Astrocyte (in vitro differentiated cells and primary cell): ENCODE data around the gene BMPR1A. TPM values are rescaled to one million over a fixed set of nuclear protein-coding genes. Genes with fewer than 3 reads are reported as not detected.

Experiments used
- DNase-seq: peaks from one replicate; pipeline ENCODE4 v3.0.0-alpha.2; 2010; ENCODE audit warnings: low read depth
- FAIRE-seq: peaks from 2 replicates; lab custom pipeline; 2011; peaks lifted over from hg19 to GRCh38; lab: Jason Lieb, UNC
- H2AFZ ChIP-seq: 2 replicates; pipeline ENCODE4 v1.6.0; 2012; ENCODE audit warnings: low read depth, low read length, inconsistent platforms
- H3K27ac ChIP-seq: 2 replicates; pipeline ENCODE4 v1.5.1; 2011; ENCODE audit warnings: low read depth, low read length, inconsistent platforms
- H3K27me3 ChIP-seq: 2 replicates; pipeline ENCODE4 v1.6.0; 2011; ENCODE audit warnings: low read length, inconsistent platforms; ENCODE audit not compliant: insufficient read depth
- H3K36me3 ChIP-seq: 2 replicates; pipeline ENCODE4 v1.5.1; 2011; ENCODE audit warnings: low read length, inconsistent platforms; ENCODE audit not compliant: insufficient read depth
- H3K4me1 ChIP-seq: 2 replicates; pipeline ENCODE4 v1.5.1; 2011; ENCODE audit warnings: low read length, inconsistent platforms; ENCODE audit not compliant: insufficient read depth
- H3K4me2 ChIP-seq: 2 replicates; pipeline ENCODE4 v1.6.0; 2012; ENCODE audit warnings: low read length, inconsistent platforms
- H3K4me3 ChIP-seq: 2 replicates; pipeline ENCODE4 v1.5.1; 2011; ENCODE audit warnings: low read depth, mild to moderate bottlenecking, low read length, inconsistent platforms; ENCODE audit not compliant: insufficient read depth
- H3K79me2 ChIP-seq: 2 replicates; pipeline ENCODE4 v1.6.0; 2012; ENCODE audit warnings: mild to moderate bottlenecking, low read length, inconsistent platforms; ENCODE audit not compliant: insufficient read depth
- H3K9ac ChIP-seq: 2 replicates; pipeline ENCODE4 v1.6.0; 2012; ENCODE audit warnings: mild to moderate bottlenecking, low read length, inconsistent platforms
- H3K9me3 ChIP-seq: 2 replicates; pipeline ENCODE4 v1.5.1; 2012; ENCODE audit warnings: low read depth, mild to moderate bottlenecking, low read length, inconsistent platforms; ENCODE audit not compliant: insufficient read depth
- H4K20me1 ChIP-seq: 2 replicates; pipeline ENCODE4 v1.6.0; 2012; ENCODE audit warnings: low read length, inconsistent platforms; ENCODE audit not compliant: insufficient read depth
- H3K27ac Mint-ChIP-seq: one replicate; pipeline ENCODE4 v1.8.0; 2021; ENCODE audit warnings: mild to moderate bottlenecking, mixed read lengths; ENCODE audit not compliant: unreplicated experiment
- H3K27me3 Mint-ChIP-seq: one replicate; pipeline ENCODE4 v1.8.0; 2021; ENCODE audit warnings: low read depth, mixed read lengths; ENCODE audit not compliant: unreplicated experiment
- H3K36me3 Mint-ChIP-seq: one replicate; pipeline ENCODE4 v1.8.0; 2021; ENCODE audit warnings: low read depth, mixed read lengths; ENCODE audit not compliant: unreplicated experiment
- H3K4me1 Mint-ChIP-seq: one replicate; pipeline ENCODE4 v1.8.0; 2021; ENCODE audit warnings: low read depth, mixed read lengths; ENCODE audit not compliant: unreplicated experiment
- H3K4me3 Mint-ChIP-seq: one replicate; pipeline ENCODE4 v1.8.0; 2021; ENCODE audit warnings: mild to moderate bottlenecking, moderate library complexity, mixed read lengths; ENCODE audit not compliant: unreplicated experiment
- H3K9me3 Mint-ChIP-seq: one replicate; pipeline ENCODE4 v1.8.0; 2021; ENCODE audit warnings: mild to moderate bottlenecking, mixed read lengths; ENCODE audit not compliant: unreplicated experiment
- CTCF ChIP-seq: IDR thresholded peaks from 2 replicates; pipeline ENCODE4 v1.5.1; 2011; ENCODE audit warnings: low read depth, mild to moderate bottlenecking, inconsistent platforms, low read length, moderate library complexity; ENCODE audit not compliant: insufficient read depth
- EZH2 ChIP-seq: IDR thresholded peaks from 2 replicates; pipeline ENCODE4 v1.6.1; 2012; ENCODE audit warnings: mild to moderate bottlenecking, low read length, inconsistent platforms; ENCODE audit not compliant: insufficient read depth
- total RNA-seq: library from RNA; stranded (reverse); gene quantifications from 2 replicates; pipeline ENCODE4 v1.2.1, GENCODE V29; 2021

Gene BMPR1A
- total RNA-seq, 1 donor from 2014 or later, result 52.2 TPM

DNA sequence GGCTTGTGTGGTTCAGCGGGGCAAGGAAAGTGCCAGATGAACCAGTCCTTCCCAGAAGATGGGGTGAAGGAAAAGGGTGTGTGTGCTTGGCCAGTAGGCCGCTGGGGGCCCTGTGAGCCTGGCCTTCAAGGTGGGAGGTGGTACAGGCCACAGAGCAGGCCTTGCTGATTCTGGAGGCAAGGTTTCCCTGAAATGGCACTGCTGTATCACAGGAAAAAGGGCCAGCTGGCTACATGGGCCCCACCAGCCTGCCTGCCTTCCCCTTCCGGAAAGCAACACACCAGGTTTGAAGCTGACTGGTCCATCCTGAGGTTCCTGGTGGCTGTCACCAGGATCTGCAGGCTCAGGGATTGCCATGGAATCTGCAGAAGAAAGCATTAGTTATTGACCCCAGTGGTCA, 188.5 kb downstream of the BMPR1A start:
- no peaks in the 10 kb centered on the region for H3K9me3 ChIP-seq
- H2AFZ ChIP-seq, result no peak overlapping the region
- no peak overlapping the region for H3K27ac ChIP-seq
- no peak overlapping the region for H3K27ac Mint-ChIP-seq
- TF ChIP-seq CTCF, result no peak
- TF ChIP-seq EZH2, result no peak
- H3K79me2 ChIP-seq, result no peaks in the 10 kb centered on the region
- peaks cover 5% of the 10 kb centered on the region for H3K27me3 ChIP-seq
- H3K4me3 ChIP-seq, result no peak overlapping the region
- H3K36me3 Mint-ChIP-seq, result peaks cover 3% of the 10 kb centered on the region
- no peak overlapping the region for H3K4me3 Mint-ChIP-seq
- DNase-seq (no peak), FAIRE-seq (no peak)
- H3K27me3 Mint-ChIP-seq, result peaks cover 21% of the 10 kb centered on the region
- H4K20me1 ChIP-seq, result no peaks in the 10 kb centered on the region
- no peaks in the 10 kb centered on the region for H3K4me1 ChIP-seq
- no peaks in the 10 kb centered on the region for H3K9me3 Mint-ChIP-seq
- no peak overlapping the region for H3K4me2 ChIP-seq
- H3K4me1 Mint-ChIP-seq, result peaks cover 4% of the 10 kb centered on the region
- H3K9ac ChIP-seq, result no peak overlapping the region
- H3K36me3 ChIP-seq, result no peaks in the 10 kb centered on the region

GRCh38 chr10:86945361-86946212, 189.2 kb downstream of the BMPR1A start:
- no peaks in the 10 kb centered on the region for H4K20me1 ChIP-seq
- H3K27ac Mint-ChIP-seq, result no peak overlapping the region
- no peaks in the 10 kb centered on the region for H3K9me3 Mint-ChIP-seq
- peaks cover 5% of the 10 kb centered on the region for H3K27me3 ChIP-seq
- H3K4me1 Mint-ChIP-seq, result peaks cover 4% of the 10 kb centered on the region
- no peaks in the 10 kb centered on the region for H3K4me1 ChIP-seq
- H3K4me3 Mint-ChIP-seq, result no peak overlapping the region
- H2AFZ ChIP-seq, result no peak overlapping the region
- peaks cover 21% of the 10 kb centered on the region for H3K27me3 Mint-ChIP-seq
- no peak for FAIRE-seq
- H3K27ac ChIP-seq, result no peak overlapping the region
- H3K36me3 ChIP-seq, result no peaks in the 10 kb centered on the region
- H3K9ac ChIP-seq, result no peak overlapping the region
- TF ChIP-seq CTCF (no peak), EZH2 (no peak)
- no peaks in the 10 kb centered on the region for H3K9me3 ChIP-seq
- H3K79me2 ChIP-seq, result no peaks in the 10 kb centered on the region
- DNase-seq, result no peak
- H3K4me3 ChIP-seq, result no peak overlapping the region
- no peak overlapping the region for H3K4me2 ChIP-seq
- peaks cover 3% of the 10 kb centered on the region for H3K36me3 Mint-ChIP-seq
